ENCODE results near the gene IL1B. TPM values are rescaled to one million over a fixed set of nuclear protein-coding genes. Genes with fewer than 3 reads are reported as not detected.

The IL1B gene
- total RNA-seq, 2 experiments from 2014 or later, result not detected

- ChIA-PET POLR2A (no interaction called here), CTCF (interaction anchor here (0.9 to 1.5 kb wide), 4 partner anchors 59 to 133 kb away, joined by 3 to 7 read pairs (median 4); no protein-coding TSS in a partner anchor)
- no peak for DNase-seq
- peaks cover 2% of the 10 kb centered on the region for H3K36me3 Mint-ChIP-seq (ENCODE audit: low read depth)
- no peaks in the 10 kb centered on the region for H3K27me3 Mint-ChIP-seq
- TF ChIP-seq, protein P1, sequence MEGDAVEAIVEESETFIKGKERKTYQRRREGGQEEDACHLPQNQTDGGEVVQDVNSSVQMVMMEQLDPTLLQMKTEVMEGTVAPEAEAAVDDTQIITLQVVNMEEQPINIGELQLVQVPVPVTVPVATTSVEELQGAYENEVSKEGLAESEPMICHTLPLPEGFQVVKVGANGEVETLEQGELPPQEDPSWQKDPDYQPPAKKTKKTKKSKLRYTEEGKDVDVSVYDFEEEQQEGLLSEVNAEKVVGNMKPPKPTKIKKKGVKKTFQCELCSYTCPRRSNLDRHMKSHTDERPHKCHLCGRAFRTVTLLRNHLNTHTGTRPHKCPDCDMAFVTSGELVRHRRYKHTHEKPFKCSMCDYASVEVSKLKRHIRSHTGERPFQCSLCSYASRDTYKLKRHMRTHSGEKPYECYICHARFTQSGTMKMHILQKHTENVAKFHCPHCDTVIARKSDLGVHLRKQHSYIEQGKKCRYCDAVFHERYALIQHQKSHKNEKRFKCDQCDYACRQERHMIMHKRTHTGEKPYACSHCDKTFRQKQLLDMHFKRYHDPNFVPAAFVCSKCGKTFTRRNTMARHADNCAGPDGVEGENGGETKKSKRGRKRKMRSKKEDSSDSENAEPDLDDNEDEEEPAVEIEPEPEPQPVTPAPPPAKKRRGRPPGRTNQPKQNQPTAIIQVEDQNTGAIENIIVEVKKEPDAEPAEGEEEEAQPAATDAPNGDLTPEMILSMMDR (IDR thresholded peaks at IDR 0.05), result no peak
- ATAC-seq, result no peak
- intact Hi-C loops (cut with micrococcal nuclease), result no loop called here
- no peak overlapping the region for H3K27ac Mint-ChIP-seq
- H3K9me3 Mint-ChIP-seq, result peaks cover 11% of the 10 kb centered on the region
- H3K4me3 Mint-ChIP-seq, result no peak overlapping the region
- peaks cover 21% of the 10 kb centered on the region for H3K4me1 Mint-ChIP-seq (ENCODE audit: low read depth)
These were observed 27.5 kb downstream of the IL1B start for GRCh38 chr2:112809112-112809511.

- H3K4me3 Mint-ChIP-seq, result no peak overlapping the region
- peaks cover 2% of the 10 kb centered on the region for H3K36me3 Mint-ChIP-seq (ENCODE audit: low read depth)
- no peak overlapping the region for H3K27ac Mint-ChIP-seq
- TF ChIP-seq, protein P1 (IDR thresholded peaks at IDR 0.05), result no peak
- H3K27me3 Mint-ChIP-seq, result no peaks in the 10 kb centered on the region
- ChIA-PET CTCF (no interaction called here), POLR2A (no interaction called here)
- intact Hi-C loops (cut with micrococcal nuclease), result no loop called here
- ATAC-seq, result no peak
- H3K9me3 Mint-ChIP-seq, result peaks cover 11% of the 10 kb centered on the region
- peaks cover 26% of the 10 kb centered on the region for H3K4me1 Mint-ChIP-seq (ENCODE audit: low read depth)
- no peak for DNase-seq
These were observed 29.3 kb downstream of the IL1B start for GRCh38 chr2:112807233-112807807.

DNA sequence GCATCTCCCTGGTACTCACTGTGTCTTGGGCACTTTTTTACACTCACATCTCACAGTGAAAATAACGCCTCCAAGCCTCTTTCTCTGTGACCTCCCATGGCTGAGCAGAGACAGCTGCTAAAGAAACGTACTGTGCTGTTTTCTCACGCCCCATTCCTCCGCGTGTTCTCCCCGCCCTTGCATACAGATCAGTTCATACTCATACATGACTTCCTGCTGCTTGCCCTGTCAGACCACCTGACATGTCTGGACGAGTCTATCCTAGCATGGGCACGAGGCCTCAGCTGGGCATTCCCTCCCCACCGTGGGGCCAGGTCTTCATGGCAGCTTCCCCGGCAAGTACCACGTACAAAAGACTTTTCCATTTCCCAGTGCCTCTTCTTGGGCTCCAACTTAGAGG is 31.0 kb downstream of the IL1B start:
- TF ChIP-seq, protein P1 (IDR thresholded peaks at IDR 0.05), result no peak
- no peak for DNase-seq
- ChIA-PET POLR2A (interaction anchor here (0.6 kb wide), 1 partner anchor 26 kb away, joined by 3 read pairs; no protein-coding TSS in a partner anchor), CTCF (interaction anchor here (0.9 to 1.4 kb wide), 2 partner anchors 80 to 136 kb away, joined by 3 read pairs; no protein-coding TSS in a partner anchor)
- Mint-ChIP-seq H3K27me3 (no peaks in the 10 kb centered on the region), H3K27ac (no peak overlapping the region), H3K36me3 (ENCODE audit: low read depth) (peaks cover 2% of the 10 kb centered on the region), H3K4me1 (ENCODE audit: low read depth) (peaks cover 15% of the 10 kb centered on the region), H3K4me3 (no peak overlapping the region), H3K9me3 (peaks cover 11% of the 10 kb centered on the region)
- no peak for ATAC-seq
- intact Hi-C loops (cut with micrococcal nuclease), result no loop called here

GRCh38 chr2:112803691-112804521 is 32.7 kb downstream of the IL1B start:
- Mint-ChIP-seq H3K27me3 (no peaks in the 10 kb centered on the region), H3K4me3 (no peak overlapping the region), H3K36me3 (ENCODE audit: low read depth) (no peaks in the 10 kb centered on the region), H3K4me1 (ENCODE audit: low read depth) (peaks cover 23% of the 10 kb centered on the region), H3K9me3 (peaks cover 6% of the 10 kb centered on the region), H3K27ac (peak overlapping the region; percentile 76)
- ATAC-seq (peak; percentile 75), DNase-seq (no peak)
- ChIA-PET POLR2A (no interaction called here), CTCF (interaction anchor here (0.8 to 1.4 kb wide), 3 partner anchors 55 to 82 kb away, joined by 3 to 5 read pairs (median 3); no protein-coding TSS in a partner anchor)
- TF ChIP-seq, protein P1 (IDR thresholded peaks at IDR 0.05), result no peak
- intact Hi-C loops (cut with micrococcal nuclease), result no loop called here

All from activated CD8-positive, alpha-beta T cell treated with anti-CD3 and anti-CD28 coated beads for 36 hours (primary cell).